ENCODE data around the gene TTLL8.

- TF ChIP-seq CTCF (IDR thresholded peaks at IDR 0.05), result no peak
- TF ChIP-seq POLR2AphosphoS5 (IDR thresholded peaks at IDR 0.05; ENCODE audit: low read depth, low read length), result no peak
These were observed 12.1 kb downstream of the TTLL8 start for GRCh38 chr22:50046019-50046415.

Data from Panc1 (cell line).